SK-N-SH treated with all-trans-retinoic acid at 6 μM for 48 hours (cell line): ENCODE measurements around the gene TRIM37.

Experiments
- ATAC-seq: fragments of 200-7000 bp; cut with Tn5 transposase; 3 replicates; pipeline ENCODE4 v1.9.1; 2020; ENCODE audit warnings: mild to moderate bottlenecking, moderate library complexity
- ARNTL ChIP-seq: fragments of 450-650 bp; formaldehyde crosslinking; IDR thresholded peaks from 2 replicates; pipeline ENCODE4 v1.5.0; 2020; ENCODE audit warnings: low read depth, mild to moderate bottlenecking, moderate library complexity, borderline replicate concordance
- BACH2 ChIP-seq: fragments of 250-450 bp; sonication (Bioruptor Pico); IDR thresholded peaks from 2 replicates; pipeline ENCODE4 v1.9.0; 2021; ENCODE audit warnings: mild to moderate bottlenecking, borderline replicate concordance
- CREB5 ChIP-seq: fragments of 250-450 bp; sonication (Bioruptor Pico); IDR thresholded peaks from 2 replicates; pipeline ENCODE4 v1.5.1; 2020; ENCODE audit warnings: low read depth, mild to moderate bottlenecking, moderate library complexity
- CSDC2 ChIP-seq: fragments of 250-450 bp; sonication (Bioruptor Pico); IDR thresholded peaks from 2 replicates; pipeline ENCODE4 v1.5.0; 2020; ENCODE audit warnings: mild to moderate bottlenecking, moderate library complexity
- ESRRG ChIP-seq: fragments of 250-450 bp; sonication (Bioruptor Pico); IDR thresholded peaks from 2 replicates; pipeline ENCODE4 v1.6.1; 2021; ENCODE audit warnings: mild to moderate bottlenecking
- GLIS3 ChIP-seq: fragments of 250-450 bp; sonication (Bioruptor Pico); IDR thresholded peaks from 2 replicates; pipeline ENCODE4 v1.5.0; 2020; ENCODE audit warnings: mild to moderate bottlenecking, moderate library complexity
- ISL1 ChIP-seq: fragments of 250-450 bp; sonication (Bioruptor Pico); IDR thresholded peaks from 2 replicates; pipeline ENCODE4 v2.1.2; 2022; ENCODE audit warnings: mild to moderate bottlenecking, moderate library complexity
- OSR1 ChIP-seq: fragments of 250-450 bp; sonication (Bioruptor Pico); IDR thresholded peaks from 2 replicates; pipeline ENCODE4 v1.8.0; 2022; ENCODE audit warnings: moderate library complexity, mild to moderate bottlenecking, inconsistent platforms
- PPARA ChIP-seq: fragments of 250-450 bp; sonication (Bioruptor Pico); IDR thresholded peaks from 2 replicates; pipeline ENCODE4 v1.5.0; 2020; ENCODE audit warnings: mild to moderate bottlenecking, borderline replicate concordance
- RARB ChIP-seq: fragments of 250-450 bp; sonication (Bioruptor Pico); IDR thresholded peaks from 2 replicates; pipeline ENCODE4 v1.8.0; 2021; ENCODE audit warnings: mild to moderate bottlenecking, moderate library complexity
- SNAI2 ChIP-seq: fragments of 250-450 bp; sonication (Bioruptor Pico); IDR thresholded peaks from 2 replicates; pipeline ENCODE4 v1.5.0; 2020; ENCODE audit warnings: mild to moderate bottlenecking, moderate library complexity
- TOX ChIP-seq: fragments of 250-450 bp; sonication (Bioruptor Pico); IDR thresholded peaks from 2 replicates; pipeline ENCODE4 v1.8.0; 2021; ENCODE audit warnings: mild to moderate bottlenecking, moderate library complexity, borderline replicate concordance
- ZC3H10 ChIP-seq: fragments of 250-450 bp; sonication (Bioruptor Pico); IDR thresholded peaks from 2 replicates; pipeline ENCODE4 v1.5.1; 2021; ENCODE audit warnings: mild to moderate bottlenecking, moderate library complexity
- ZFP3 ChIP-seq: fragments of 250-450 bp; sonication (Bioruptor Pico); IDR thresholded peaks from 2 replicates; pipeline ENCODE4 v1.5.0; 2020; ENCODE audit warnings: mild to moderate bottlenecking, moderate library complexity
- ZFP30 ChIP-seq: fragments of 450-650 bp; formaldehyde crosslinking; IDR thresholded peaks from 2 replicates; pipeline ENCODE4 v1.5.0; 2022; ENCODE audit warnings: mild to moderate bottlenecking, moderate library complexity
- ZNF565 ChIP-seq: fragments of 450-650 bp; formaldehyde crosslinking; conservative IDR thresholded peaks from 2 replicates; pipeline ENCODE4 v1.5.0; 2020; ENCODE audit warnings: low read depth, mild to moderate bottlenecking, moderate library complexity
- ZNF70 ChIP-seq: fragments of 450-650 bp; formaldehyde crosslinking; IDR thresholded peaks from 2 replicates; pipeline ENCODE4 v1.5.0; 2020; ENCODE audit warnings: mild to moderate bottlenecking, moderate library complexity
- ZNF8 ChIP-seq: fragments of 450-650 bp; formaldehyde crosslinking; IDR thresholded peaks from 2 replicates; pipeline ENCODE4 v1.5.0; 2020; ENCODE audit warnings: mild to moderate bottlenecking, moderate library complexity
- TF ChIP-seq, protein P1 (sequence below): fragments of 250-450 bp; sonication (Bioruptor Pico); IDR thresholded peaks from 2 replicates; pipeline ENCODE4 v1.5.1; 2021; ENCODE audit warnings: mild to moderate bottlenecking, moderate library complexity
- TF ChIP-seq, protein P2 (sequence below): fragments of 250-450 bp; sonication (Bioruptor Pico); IDR thresholded peaks from 2 replicates; pipeline ENCODE4 v1.8.0; 2020; ENCODE audit warnings: mild to moderate bottlenecking, moderate library complexity, borderline replicate concordance
- TF ChIP-seq, protein P3 (sequence below): fragments of 250-450 bp; sonication (Bioruptor Pico); IDR thresholded peaks from 2 replicates; pipeline ENCODE4 v1.8.0; 2021; ENCODE audit warnings: low read depth, mild to moderate bottlenecking, moderate library complexity, borderline replicate concordance

TRIM37 gene

DNA sequence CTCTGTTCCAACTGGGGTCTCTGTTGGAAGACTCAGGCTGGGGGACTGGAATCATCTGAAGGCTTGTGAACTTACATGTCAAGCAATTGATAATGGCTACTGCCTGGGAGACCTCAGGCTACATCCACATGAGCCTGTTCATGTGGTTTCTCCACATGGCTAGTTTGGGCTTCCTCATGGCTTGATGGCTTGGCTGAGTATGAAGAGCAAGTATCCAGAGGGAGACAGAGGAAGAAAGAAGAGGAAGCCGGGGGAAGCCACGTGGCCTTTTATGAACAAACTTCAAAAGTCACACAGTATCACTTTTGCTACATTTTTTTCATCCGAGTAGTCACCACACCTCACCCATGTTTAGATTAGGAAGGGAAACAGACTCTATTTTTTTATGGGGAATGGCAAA lies 158.9 kb downstream of the TRIM37 start:
- TF ChIP-seq, protein P1, sequence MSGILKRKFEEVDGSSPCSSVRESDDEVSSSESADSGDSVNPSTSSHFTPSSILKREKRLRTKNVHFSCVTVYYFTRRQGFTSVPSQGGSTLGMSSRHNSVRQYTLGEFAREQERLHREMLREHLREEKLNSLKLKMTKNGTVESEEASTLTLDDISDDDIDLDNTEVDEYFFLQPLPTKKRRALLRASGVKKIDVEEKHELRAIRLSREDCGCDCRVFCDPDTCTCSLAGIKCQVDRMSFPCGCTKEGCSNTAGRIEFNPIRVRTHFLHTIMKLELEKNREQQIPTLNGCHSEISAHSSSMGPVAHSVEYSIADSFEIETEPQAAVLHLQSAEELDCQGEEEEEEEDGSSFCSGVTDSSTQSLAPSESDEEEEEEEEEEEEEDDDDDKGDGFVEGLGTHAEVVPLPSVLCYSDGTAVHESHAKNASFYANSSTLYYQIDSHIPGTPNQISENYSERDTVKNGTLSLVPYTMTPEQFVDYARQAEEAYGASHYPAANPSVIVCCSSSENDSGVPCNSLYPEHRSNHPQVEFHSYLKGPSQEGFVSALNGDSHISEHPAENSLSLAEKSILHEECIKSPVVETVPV (CRISPR knock-in tag) = no peak
- TF ChIP-seq OSR1 (CRISPR knock-in tag) = no peak
- ATAC-seq = no peak

DNA sequence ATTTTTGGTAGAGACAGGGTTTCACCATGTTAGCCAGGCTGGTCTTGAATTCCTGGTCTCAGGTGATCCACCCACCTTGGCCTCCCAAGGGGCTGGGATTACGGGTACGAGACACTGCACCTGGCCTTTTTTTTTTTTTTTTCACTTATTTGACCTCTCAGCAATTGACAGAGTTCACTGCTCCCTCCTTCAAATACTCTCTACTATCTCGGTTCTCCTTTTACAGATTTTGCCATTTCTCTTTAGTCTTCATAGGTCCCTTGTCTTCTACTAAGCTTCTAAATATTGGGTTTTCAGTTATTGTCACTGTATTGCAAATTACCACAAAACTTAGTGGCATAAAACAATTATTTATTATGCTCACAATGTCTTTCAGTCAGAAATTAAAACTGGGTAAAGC lies 159.3 kb downstream of the TRIM37 start:
- no peak for TF ChIP-seq CSDC2 (CRISPR knock-in tag)
- TF ChIP-seq RARB (CRISPR knock-in tag) = no peak
- no peak for TF ChIP-seq PPARA (CRISPR knock-in tag)
- TF ChIP-seq, protein P1 (CRISPR knock-in tag) = no peak
- no peak for TF ChIP-seq ZC3H10 (CRISPR knock-in tag)
- TF ChIP-seq ZNF565 = no peak
- no peak for TF ChIP-seq ARNTL (CRISPR knock-in tag)
- TF ChIP-seq TOX = no peak
- no peak for TF ChIP-seq CREB5 (CRISPR knock-in tag)
- TF ChIP-seq, protein P2, sequence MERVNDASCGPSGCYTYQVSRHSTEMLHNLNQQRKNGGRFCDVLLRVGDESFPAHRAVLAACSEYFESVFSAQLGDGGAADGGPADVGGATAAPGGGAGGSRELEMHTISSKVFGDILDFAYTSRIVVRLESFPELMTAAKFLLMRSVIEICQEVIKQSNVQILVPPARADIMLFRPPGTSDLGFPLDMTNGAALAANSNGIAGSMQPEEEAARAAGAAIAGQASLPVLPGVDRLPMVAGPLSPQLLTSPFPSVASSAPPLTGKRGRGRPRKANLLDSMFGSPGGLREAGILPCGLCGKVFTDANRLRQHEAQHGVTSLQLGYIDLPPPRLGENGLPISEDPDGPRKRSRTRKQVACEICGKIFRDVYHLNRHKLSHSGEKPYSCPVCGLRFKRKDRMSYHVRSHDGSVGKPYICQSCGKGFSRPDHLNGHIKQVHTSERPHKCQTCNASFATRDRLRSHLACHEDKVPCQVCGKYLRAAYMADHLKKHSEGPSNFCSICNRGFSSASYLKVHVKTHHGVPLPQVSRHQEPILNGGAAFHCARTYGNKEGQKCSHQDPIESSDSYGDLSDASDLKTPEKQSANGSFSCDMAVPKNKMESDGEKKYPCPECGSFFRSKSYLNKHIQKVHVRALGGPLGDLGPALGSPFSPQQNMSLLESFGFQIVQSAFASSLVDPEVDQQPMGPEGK (CRISPR knock-in tag) = no peak
- TF ChIP-seq ESRRG (CRISPR knock-in tag) = no peak
- TF ChIP-seq GLIS3 (CRISPR knock-in tag) = no peak
- TF ChIP-seq, protein P3, sequence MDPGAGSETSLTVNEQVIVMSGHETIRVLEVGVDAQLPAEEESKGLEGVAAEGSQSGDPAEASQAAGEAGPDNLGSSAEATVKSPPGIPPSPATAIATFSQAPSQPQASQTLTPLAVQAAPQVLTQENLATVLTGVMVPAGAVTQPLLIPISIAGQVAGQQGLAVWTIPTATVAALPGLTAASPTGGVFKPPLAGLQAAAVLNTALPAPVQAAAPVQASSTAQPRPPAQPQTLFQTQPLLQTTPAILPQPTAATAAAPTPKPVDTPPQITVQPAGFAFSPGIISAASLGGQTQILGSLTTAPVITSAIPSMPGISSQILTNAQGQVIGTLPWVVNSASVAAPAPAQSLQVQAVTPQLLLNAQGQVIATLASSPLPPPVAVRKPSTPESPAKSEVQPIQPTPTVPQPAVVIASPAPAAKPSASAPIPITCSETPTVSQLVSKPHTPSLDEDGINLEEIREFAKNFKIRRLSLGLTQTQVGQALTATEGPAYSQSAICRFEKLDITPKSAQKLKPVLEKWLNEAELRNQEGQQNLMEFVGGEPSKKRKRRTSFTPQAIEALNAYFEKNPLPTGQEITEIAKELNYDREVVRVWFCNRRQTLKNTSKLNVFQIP (CRISPR knock-in tag) = no peak
- no peak for TF ChIP-seq ZFP3 (CRISPR knock-in tag)
- no peak for TF ChIP-seq BACH2
- no peak for TF ChIP-seq ZNF8 (CRISPR knock-in tag)
- TF ChIP-seq, all 23 proteins: peak for 0
- ATAC-seq = no peak

GRCh38 chr17:58944166-58944565 lies 162.5 kb downstream of the TRIM37 start:
- TF ChIP-seq SNAI2 (CRISPR knock-in tag) = no peak
- no peak for TF ChIP-seq CSDC2 (CRISPR knock-in tag)
- TF ChIP-seq GLIS3 (CRISPR knock-in tag) = no peak
- no peak for TF ChIP-seq ZNF565
- TF ChIP-seq ZNF8 (CRISPR knock-in tag) = no peak
- TF ChIP-seq ZFP3 (CRISPR knock-in tag) = no peak
- TF ChIP-seq PPARA (CRISPR knock-in tag) = no peak
- no peak for TF ChIP-seq CREB5 (CRISPR knock-in tag)
- TF ChIP-seq, protein P1 (CRISPR knock-in tag) = no peak
- TF ChIP-seq BACH2 = no peak
- no peak for TF ChIP-seq ZNF70 (CRISPR knock-in tag)
- TF ChIP-seq TOX = no peak
- no peak for TF ChIP-seq ZFP30
- TF ChIP-seq ISL1 = no peak
- TF ChIP-seq OSR1 (CRISPR knock-in tag) = no peak
- no peak for TF ChIP-seq ARNTL (CRISPR knock-in tag)
- ATAC-seq = no peak
